Nasal cavity respiratory epithelium epithelial cell of viscerocranial mucosa (primary cell): ENCODE results near the gene ARHGEF16. TPM values are rescaled to one million over a fixed set of nuclear protein-coding genes. Genes with fewer than 3 reads are reported as not detected.

Experiments used
- total RNA-seq: library from RNA; depleted of rRNA; stranded (reverse); fragments of >200 nt; gene quantifications from 2 replicates; pipeline ENCODE4 v1.2.3, GENCODE V29; 2014

The ARHGEF16 gene
- 18.1 and 22.8 TPM in 2 replicates for total RNA-seq

GRCh38 chr1:3453891-3454810 is at the start of gene ARHGEF16:
ARHGEF16 (plus strand) TSS chr1:3454665; CDS start chr1:3463085, 8,420 bp downstream.

Other genes starting within 250 kb of the ARHGEF16 start
- 0.68 and 3.1 TPM in 2 replicates for gene MEGF6, start 156.8 kb downstream of the ARHGEF16 start, total RNA-seq
- 26.0 and 28.8 TPM in 2 replicates for gene TPRG1L, start 170.3 kb downstream of the ARHGEF16 start, total RNA-seq
- gene WRAP73, start 195.4 kb downstream of the ARHGEF16 start, total RNA-seq, result 22.8 and 27.0 TPM in 2 replicates
- gene TP73, start 197.9 kb downstream of the ARHGEF16 start, total RNA-seq, result 0.36 TPM in 1 of 2 replicates, not detected in the other